ENCODE data around the gene UBIAD1.

DNA sequence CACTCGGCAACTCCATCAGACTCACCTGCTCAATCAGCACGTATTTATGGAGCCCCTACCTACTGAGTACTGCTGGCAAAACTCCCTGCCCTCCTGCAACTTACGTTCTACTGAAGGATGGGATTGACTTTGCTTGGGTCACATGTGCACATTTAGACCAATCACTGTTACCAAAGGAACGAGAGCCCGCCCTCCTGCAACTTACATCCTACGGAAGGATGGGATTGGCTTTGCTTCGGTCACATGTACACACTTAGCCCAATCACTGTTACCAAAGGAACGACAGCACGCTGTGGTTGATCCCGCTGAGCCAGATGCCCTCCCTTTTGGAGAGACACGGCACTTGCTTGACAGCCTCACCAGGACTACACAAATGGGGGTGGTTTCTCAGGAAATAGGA lies 46.0 kb downstream of the UBIAD1 start:
- TF ChIP-seq KLF16 (CRISPR knock-in tag; IDR thresholded peaks at IDR 0.05): no peak
- TF ChIP-seq, protein P1, sequence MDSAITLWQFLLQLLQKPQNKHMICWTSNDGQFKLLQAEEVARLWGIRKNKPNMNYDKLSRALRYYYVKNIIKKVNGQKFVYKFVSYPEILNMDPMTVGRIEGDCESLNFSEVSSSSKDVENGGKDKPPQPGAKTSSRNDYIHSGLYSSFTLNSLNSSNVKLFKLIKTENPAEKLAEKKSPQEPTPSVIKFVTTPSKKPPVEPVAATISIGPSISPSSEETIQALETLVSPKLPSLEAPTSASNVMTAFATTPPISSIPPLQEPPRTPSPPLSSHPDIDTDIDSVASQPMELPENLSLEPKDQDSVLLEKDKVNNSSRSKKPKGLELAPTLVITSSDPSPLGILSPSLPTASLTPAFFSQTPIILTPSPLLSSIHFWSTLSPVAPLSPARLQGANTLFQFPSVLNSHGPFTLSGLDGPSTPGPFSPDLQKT (CRISPR knock-in tag; IDR thresholded peaks at IDR 0.05; ENCODE audit: borderline replicate concordance): no peak
- TF ChIP-seq, protein P2, sequence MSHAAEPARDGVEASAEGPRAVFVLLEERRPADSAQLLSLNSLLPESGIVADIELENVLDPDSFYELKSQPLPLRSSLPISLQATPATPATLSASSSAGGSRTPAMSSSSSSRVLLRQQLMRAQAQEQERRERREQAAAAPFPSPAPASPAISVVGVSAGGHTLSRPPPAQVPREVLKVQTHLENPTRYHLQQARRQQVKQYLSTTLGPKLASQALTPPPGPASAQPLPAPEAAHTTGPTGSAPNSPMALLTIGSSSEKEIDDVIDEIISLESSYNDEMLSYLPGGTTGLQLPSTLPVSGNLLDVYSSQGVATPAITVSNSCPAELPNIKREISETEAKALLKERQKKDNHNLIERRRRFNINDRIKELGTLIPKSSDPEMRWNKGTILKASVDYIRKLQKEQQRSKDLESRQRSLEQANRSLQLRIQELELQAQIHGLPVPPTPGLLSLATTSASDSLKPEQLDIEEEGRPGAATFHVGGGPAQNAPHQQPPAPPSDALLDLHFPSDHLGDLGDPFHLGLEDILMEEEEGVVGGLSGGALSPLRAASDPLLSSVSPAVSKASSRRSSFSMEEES (CRISPR knock-in tag; IDR thresholded peaks at IDR 0.05): no peak
- TF ChIP-seq, protein P3, sequence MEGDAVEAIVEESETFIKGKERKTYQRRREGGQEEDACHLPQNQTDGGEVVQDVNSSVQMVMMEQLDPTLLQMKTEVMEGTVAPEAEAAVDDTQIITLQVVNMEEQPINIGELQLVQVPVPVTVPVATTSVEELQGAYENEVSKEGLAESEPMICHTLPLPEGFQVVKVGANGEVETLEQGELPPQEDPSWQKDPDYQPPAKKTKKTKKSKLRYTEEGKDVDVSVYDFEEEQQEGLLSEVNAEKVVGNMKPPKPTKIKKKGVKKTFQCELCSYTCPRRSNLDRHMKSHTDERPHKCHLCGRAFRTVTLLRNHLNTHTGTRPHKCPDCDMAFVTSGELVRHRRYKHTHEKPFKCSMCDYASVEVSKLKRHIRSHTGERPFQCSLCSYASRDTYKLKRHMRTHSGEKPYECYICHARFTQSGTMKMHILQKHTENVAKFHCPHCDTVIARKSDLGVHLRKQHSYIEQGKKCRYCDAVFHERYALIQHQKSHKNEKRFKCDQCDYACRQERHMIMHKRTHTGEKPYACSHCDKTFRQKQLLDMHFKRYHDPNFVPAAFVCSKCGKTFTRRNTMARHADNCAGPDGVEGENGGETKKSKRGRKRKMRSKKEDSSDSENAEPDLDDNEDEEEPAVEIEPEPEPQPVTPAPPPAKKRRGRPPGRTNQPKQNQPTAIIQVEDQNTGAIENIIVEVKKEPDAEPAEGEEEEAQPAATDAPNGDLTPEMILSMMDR (CRISPR knock-in tag; IDR thresholded peaks at IDR 0.05): no peak
- no peak for TF ChIP-seq SRY (CRISPR knock-in tag; IDR thresholded peaks at IDR 0.05)
- TF ChIP-seq NONO (IDR thresholded peaks at IDR 0.05): no peak
- no peak for TF ChIP-seq NONO (CRISPR knock-in tag; conservative IDR thresholded peaks at IDR 0.05)
- TF ChIP-seq POLR2A (IDR thresholded peaks at IDR 0.05; ENCODE audit: insufficient read depth in 1 of 2, low read depth in 2 of 2, low read length in 2 of 2): no peak
- TF ChIP-seq ZBTB8A (CRISPR knock-in tag; IDR thresholded peaks at IDR 0.05; ENCODE audit: borderline replicate concordance, low read depth): no peak
- TF ChIP-seq ZNF883 (CRISPR knock-in tag; IDR thresholded peaks at IDR 0.05; ENCODE audit: not compliant biosample characterization): no peak
- TF ChIP-seq KAT8 (CRISPR knock-in tag; IDR thresholded peaks at IDR 0.05): no peak

Measured in HepG2 (cell line).